OCI-LY7 (cell line): ENCODE results near the gene FAM89B. TPM values are rescaled to one million over a fixed set of nuclear protein-coding genes. Genes with fewer than 3 reads are reported as not detected.

Experiments used
- BruUV-seq: library from RNA; stranded (reverse); fragments of 400-500 nt; replicated peaks from 2 replicates; lab custom pipeline; 2021; lab: Mats Ljungman, UMichigan
- CTCF ChIA-PET: fragments of 300-600 bp; sonication (Branson Sonifier 250); formaldehyde crosslinking; loops from one replicate; lab custom pipeline; 2022; ENCODE audit warnings: antibody characterized with exemption; ENCODE audit not compliant: unreplicated experiment; lab: Charles Lee
- POLR2A ChIA-PET: fragments of 300-600 bp; sonication (Branson Sonifier 250); formaldehyde crosslinking; loops from one replicate; lab custom pipeline; 2022; ENCODE audit warnings: antibody characterized with exemption; lab: Charles Lee
- DNase-seq: peaks from one replicate; pipeline ENCODE4 v3.0.0-alpha.2; 2015; ENCODE audit warnings: low spot score
- H2AFZ ChIP-seq: fragments of 200-600 bp; sonication (generic), shearing (Covaris generic); 2 replicates; pipeline ENCODE4 v1.6.1; 2014; ENCODE audit warnings: mild to moderate bottlenecking, antibody characterized with exemption, low read length, moderate library complexity
- H3K27ac ChIP-seq: fragments of 200-600 bp; sonication (generic); 2 replicates; pipeline ENCODE4 v1.5.1; 2014; ENCODE audit warnings: mixed run types, low read depth, mild to moderate bottlenecking, moderate library complexity, low read length, inconsistent platforms; ENCODE audit not compliant: poor library complexity, severe bottlenecking
- H3K36me3 ChIP-seq: fragments of 200-600 bp; sonication (generic); 2 replicates; pipeline ENCODE4 v1.6.1; 2014; ENCODE audit warnings: mild to moderate bottlenecking, antibody characterized with exemption, low read length, moderate library complexity, mixed read lengths; ENCODE audit not compliant: insufficient read depth
- H3K4me1 ChIP-seq: fragments of 200-600 bp; sonication (generic); 2 replicates; pipeline ENCODE4 v1.5.1; 2014; ENCODE audit warnings: mild to moderate bottlenecking, low read length; ENCODE audit not compliant: insufficient read depth, poor library complexity, severe bottlenecking
- H3K4me2 ChIP-seq: fragments of 200-600 bp; sonication (generic); 2 replicates; pipeline ENCODE4 v1.6.1; 2014; ENCODE audit warnings: mild to moderate bottlenecking, low read length
- H3K4me3 ChIP-seq: fragments of 200-600 bp; sonication (generic); 2 replicates; pipeline ENCODE4 v1.5.1; 2014; ENCODE audit warnings: mild to moderate bottlenecking, low read depth, low read length; ENCODE audit not compliant: poor library complexity, severe bottlenecking
- H3K79me2 ChIP-seq: fragments of 200-600 bp; sonication (generic); 2 replicates; pipeline ENCODE4 v1.6.1; 2016; ENCODE audit warnings: low read depth, mild to moderate bottlenecking, low read length, moderate library complexity, mixed read lengths; ENCODE audit not compliant: insufficient read depth
- H3K9me2 ChIP-seq: fragments of 200-600 bp; sonication (generic); 2 replicates; pipeline ENCODE4 v1.6.1; 2016; ENCODE audit warnings: mild to moderate bottlenecking, low read length, mixed read lengths; ENCODE audit not compliant: insufficient read depth
- H3K9me3 ChIP-seq: fragments of 200-600 bp; sonication (generic); 2 replicates; pipeline ENCODE4 v1.6.1; 2014; ENCODE audit warnings: mild to moderate bottlenecking, mixed run types, low read length, mixed read lengths
- H4K20me1 ChIP-seq: fragments of 200-600 bp; sonication (generic); 2 replicates; pipeline ENCODE4 v1.6.1; 2014; ENCODE audit warnings: mild to moderate bottlenecking, antibody characterized with exemption, low read length, moderate library complexity, mixed read lengths; ENCODE audit not compliant: insufficient read depth
- EZH2phosphoT487 ChIP-seq: fragments of 200-600 bp; sonication (generic); IDR thresholded peaks from 2 replicates; pipeline ENCODE4 v1.6.1; 2018; ENCODE audit warnings: low read depth, borderline replicate concordance, mild to moderate bottlenecking, mixed run types, antibody characterized with exemption, low read length, moderate library complexity, mixed read lengths
- intact Hi-C: fragments of 100-400 bp; cut with micrococcal nuclease; formaldehyde crosslinking; loops from one replicate; pipeline ENCODE4 v1.10.0; 2022; ENCODE audit not compliant: unreplicated experiment
- total RNA-seq, 2 experiments: library from RNA; depleted of rRNA in 1 of 2; stranded (reverse); fragments of >200 nt in 1 of 2; shearing (Covaris generic) in 1 of 2; gene quantifications; 2 replicates each; pipeline ENCODE4 v1.2.3, GENCODE V29; 2014 to 2022
- TF ChIP-seq, protein P1 (sequence below): fragments of 200-600 bp; sonication (generic); conservative IDR thresholded peaks from 2 replicates; pipeline ENCODE4 v1.5.1; 2014; ENCODE audit warnings: mild to moderate bottlenecking, antibody characterized with exemption, low read length, moderate library complexity, mixed read lengths

The FAM89B gene
- total RNA-seq, 2 experiments from 2014 or later, result 17.9 to 26.4 TPM

DNA sequence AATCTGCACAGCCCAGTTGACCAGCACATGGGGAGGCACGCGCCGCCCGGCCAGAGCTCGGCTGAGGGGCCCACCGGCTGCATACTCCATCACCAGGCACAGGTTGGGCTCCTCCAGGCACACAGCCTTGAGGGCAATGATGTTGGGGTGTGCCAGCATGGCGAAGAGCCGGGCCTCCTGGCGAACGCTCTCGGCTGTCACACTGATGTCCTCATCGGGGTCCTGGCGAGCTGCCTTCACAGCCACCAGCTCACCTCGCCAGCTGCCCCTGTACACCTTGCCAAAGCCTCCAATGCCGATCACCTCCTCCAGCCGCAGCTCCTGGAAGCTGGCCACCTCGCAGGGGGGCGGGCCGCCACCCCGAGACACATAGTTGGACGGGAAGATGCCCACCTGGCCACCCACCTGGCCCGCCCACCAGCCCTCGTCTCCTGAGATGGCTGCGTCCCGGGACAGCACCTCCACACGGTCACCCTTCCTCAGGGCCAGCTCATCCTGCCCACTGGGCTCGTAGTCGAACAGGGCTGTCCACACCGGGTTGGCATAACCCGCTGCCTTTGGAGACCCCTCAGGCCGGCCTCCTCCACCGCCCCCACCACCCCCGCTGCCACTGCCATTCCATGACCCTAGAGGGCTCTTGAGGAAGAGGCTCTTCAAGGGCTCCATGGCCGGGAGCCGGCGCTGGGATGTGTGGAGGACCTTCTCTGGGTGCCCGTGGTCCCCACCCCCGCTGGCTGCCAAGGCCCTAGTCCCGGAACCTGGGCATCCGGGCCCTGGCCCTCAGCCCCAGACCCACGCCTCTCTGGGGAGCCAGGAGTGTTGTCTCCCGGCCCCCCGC lies 41.0 kb downstream of the FAM89B start:
- TF ChIP-seq, protein P1, sequence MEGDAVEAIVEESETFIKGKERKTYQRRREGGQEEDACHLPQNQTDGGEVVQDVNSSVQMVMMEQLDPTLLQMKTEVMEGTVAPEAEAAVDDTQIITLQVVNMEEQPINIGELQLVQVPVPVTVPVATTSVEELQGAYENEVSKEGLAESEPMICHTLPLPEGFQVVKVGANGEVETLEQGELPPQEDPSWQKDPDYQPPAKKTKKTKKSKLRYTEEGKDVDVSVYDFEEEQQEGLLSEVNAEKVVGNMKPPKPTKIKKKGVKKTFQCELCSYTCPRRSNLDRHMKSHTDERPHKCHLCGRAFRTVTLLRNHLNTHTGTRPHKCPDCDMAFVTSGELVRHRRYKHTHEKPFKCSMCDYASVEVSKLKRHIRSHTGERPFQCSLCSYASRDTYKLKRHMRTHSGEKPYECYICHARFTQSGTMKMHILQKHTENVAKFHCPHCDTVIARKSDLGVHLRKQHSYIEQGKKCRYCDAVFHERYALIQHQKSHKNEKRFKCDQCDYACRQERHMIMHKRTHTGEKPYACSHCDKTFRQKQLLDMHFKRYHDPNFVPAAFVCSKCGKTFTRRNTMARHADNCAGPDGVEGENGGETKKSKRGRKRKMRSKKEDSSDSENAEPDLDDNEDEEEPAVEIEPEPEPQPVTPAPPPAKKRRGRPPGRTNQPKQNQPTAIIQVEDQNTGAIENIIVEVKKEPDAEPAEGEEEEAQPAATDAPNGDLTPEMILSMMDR, result no peak
- no peak for TF ChIP-seq EZH2phosphoT487
- no peaks in the 10 kb centered on the region for H4K20me1 ChIP-seq
- H3K79me2 ChIP-seq, result peaks cover 48% of the 10 kb centered on the region
- no peaks in the 10 kb centered on the region for H3K9me3 ChIP-seq
- H3K4me1 ChIP-seq, result peaks cover 46% of the 10 kb centered on the region
- H2AFZ ChIP-seq, result no peak overlapping the region
- POLR2A ChIA-PET, result interaction anchor here (0.5 to 0.7 kb wide), 2 partner anchors 38 to 208 kb away, joined by 4 to 5 read pairs; no protein-coding TSS in a partner anchor
- peaks cover 14% of the 10 kb centered on the region for H3K36me3 ChIP-seq
- H3K4me2 ChIP-seq, result peak overlapping the region; percentile 88
- peak overlapping the region; percentile 75 for H3K27ac ChIP-seq
- no TSS peak for BruUV-seq
- no peaks in the 10 kb centered on the region for H3K9me2 ChIP-seq
- peak; percentile 19 for DNase-seq
- H3K4me3 ChIP-seq, result peak overlapping the region; percentile 97
- intact Hi-C loops, result no loop called here
- CTCF ChIA-PET, result interaction anchor here (0.8 kb wide), 1 partner anchor 1372 kb away, joined by 3 read pairs; the partner anchor contains the start of gene FKBP2

DNA sequence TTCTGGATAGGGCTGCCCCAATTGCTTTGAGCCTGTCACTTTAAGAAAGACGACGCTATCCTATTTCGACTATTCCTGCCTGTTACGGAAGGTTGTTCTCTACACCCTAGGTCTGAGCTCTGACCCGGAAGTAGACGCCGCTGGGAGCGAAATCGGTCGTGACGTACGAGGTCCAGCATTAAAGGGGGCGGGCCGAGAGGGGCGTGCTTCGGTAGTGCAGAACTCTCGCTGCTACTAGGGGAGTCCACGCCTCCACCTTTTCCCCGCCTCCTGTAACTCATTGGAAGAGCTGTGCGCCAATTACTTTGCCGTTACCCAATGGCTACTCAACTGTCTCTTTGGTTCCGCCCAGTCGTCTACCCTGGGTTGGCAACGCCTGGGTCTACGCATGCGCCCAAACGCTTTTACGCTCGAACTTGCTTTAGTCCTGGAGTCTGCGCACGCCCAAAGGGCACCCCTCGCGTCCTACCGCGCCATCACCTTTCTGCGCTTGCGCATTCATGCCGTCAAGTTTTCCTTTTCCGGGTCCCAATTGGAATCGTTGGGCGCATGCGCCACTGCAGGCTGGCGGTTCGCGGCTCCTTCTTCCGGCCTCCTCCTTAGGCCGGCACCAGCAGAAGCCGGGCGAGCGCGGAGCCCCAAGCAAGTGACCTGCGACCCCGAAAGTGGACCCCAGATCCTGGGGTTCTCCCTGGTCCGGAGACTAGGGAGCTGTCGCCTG lies 43.1 kb downstream of the FAM89B start, which contains the start of gene PCNX3:
Gene PCNX3, plus strand, starts transcription at position 548 of the 721 bp plus-strand sequence. CDS start 536 bp downstream, outside the sequence.
- Histone ChIP-seq H3K27ac (peak within 1 kb of the TSS; percentile 75), H3K36me3 (peaks cover 35% of the 10 kb centered on the region), H3K9me3 (no peaks in the 10 kb centered on the region), H3K9me2 (no peaks in the 10 kb centered on the region), H3K4me3 (peak within 1 kb of the TSS; percentile 97), H4K20me1 (no peaks in the 10 kb centered on the region), H2AFZ (peak within 1 kb of the TSS; percentile 24; the same call in 1 of the 2 replicates), H3K79me2 (peaks cover 50% of the 10 kb centered on the region), H3K4me1 (peaks cover 48% of the 10 kb centered on the region), H3K4me2 (peak within 1 kb of the TSS; percentile 99)
- no TSS peak for BruUV-seq
- ChIA-PET CTCF (interaction anchor here (0.7 to 1.8 kb wide), 2 partner anchors 23 to 27 kb away, joined by 3 to 7 read pairs; partner anchors contain the start of gene SIPA1), POLR2A (interaction anchor here (0.5 to 1.5 kb wide), 11 partner anchors 12 to 244 kb away, joined by 3 to 13 read pairs (median 4); partner anchors contain the start of genes FAM89B and SIPA1)
- TF ChIP-seq EZH2phosphoT487, result no peak
- TF ChIP-seq, protein P1, result no peak
- peak; percentile 100 for DNase-seq
- intact Hi-C loops, result loop anchor here (1.0 to 2.0 kb wide), 5 partner anchors 25 to 243 kb away; partner anchors contain the start of gene CFL1
